HCT116 (cell line): Measurements from ENCODE around the gene PRAMEF14. TPM values are rescaled to one million over a fixed set of nuclear protein-coding genes. Genes with fewer than 3 reads are reported as not detected.
"Not testable (repeated sequence)": the region's sequence is repeated elsewhere in the genome, so short reads cannot be mapped to it uniquely, and the experiment has no call there.

Experiments used
- ATAC-seq: fragments of 200-7000 bp; cut with Tn5 transposase; 2 replicates; pipeline ENCODE4 v1.9.1; 2020; ENCODE audit warnings: mild to moderate bottlenecking, moderate library complexity
- BruUV-seq: library from RNA; stranded (reverse); fragments of 400-500 nt; replicated peaks from 2 replicates; lab custom pipeline; 2021; lab: Mats Ljungman, UMichigan
- CTCF ChIA-PET: fragments of 300-600 bp; sonication (Branson Sonifier 250); formaldehyde crosslinking; loops from one replicate; lab custom pipeline; 2021; ENCODE audit warnings: antibody characterized with exemption; lab: Charles Lee
- POLR2A ChIA-PET: fragments of 300-600, 350-600 bp; sonication (Branson Sonifier 250); formaldehyde crosslinking; loops from one replicate; lab custom pipeline; 2021; ENCODE audit warnings: antibody characterized with exemption; lab: Charles Lee
- RAD21 ChIA-PET, 2 experiments: fragments of 300-600 bp; sonication (Branson Sonifier 250); formaldehyde crosslinking; loops; one replicate each; lab custom pipeline; 2023; ENCODE audit warnings: low total read pairs in 2 of 2; ENCODE audit not compliant: uncharacterized antibody in 2 of 2, unreplicated experiment in 2 of 2, low non-redundant PET in 1 of 2; lab: Charles Lee
- DNase-seq: peaks from one replicate; pipeline ENCODE4 v3.0.0-alpha.2; 2010; ENCODE audit warnings: low read depth, low spot score
- H2AFZ ChIP-seq: fragments of 200-600 bp; shearing (Covaris generic), sonication (generic); 2 replicates; pipeline ENCODE4 v1.6.1; 2017; ENCODE audit warnings: low read depth, mixed run types, mixed read lengths, antibody characterized with exemption, low read length; ENCODE audit not compliant: poor library complexity, severe bottlenecking
- H3K27ac ChIP-seq: 2 replicates; pipeline ENCODE4 v1.5.1; 2012; ENCODE audit warnings: low read depth, low read length
- H3K27me3 ChIP-seq: fragments of 200-600 bp; sonication (generic); 2 replicates; pipeline ENCODE4 v1.6.1; 2016; ENCODE audit warnings: mixed run types, low read length, mixed read lengths; ENCODE audit not compliant: insufficient read depth
- H3K36me3 ChIP-seq, 2 experiments: fragments of 200-500 bp in 1 of 2; fragments of 200-600 bp in 1 of 2; sonication (Bioruptor generic) in 1 of 2; sonication (generic) in 1 of 2; 2 replicates each; pipeline versions ENCODE4 v1.5.1 to v1.6.1; 2014 to 2016; ENCODE audit warnings: low read length in 2 of 2, inconsistent platforms in 1 of 2, mixed read lengths in 1 of 2, mixed run types in 1 of 2; ENCODE audit not compliant: insufficient read depth in 2 of 2, control insufficient read depth in 1 of 2
- H3K4me1 ChIP-seq, 2 experiments: fragments of 200-600 bp in 1 of 2; sonication (generic) in 1 of 2; 2 replicates each; pipeline versions ENCODE4 v1.5.1 to v1.6.1; 2012 to 2017; ENCODE audit warnings: low read length in 2 of 2, inconsistent platforms in 1 of 2, mild to moderate bottlenecking in 1 of 2, mixed read lengths in 1 of 2, mixed run types in 1 of 2, moderate library complexity in 1 of 2; ENCODE audit not compliant: insufficient read depth in 2 of 2, control insufficient read depth in 1 of 2
- H3K4me2 ChIP-seq: fragments of 200-600 bp; sonication (generic); 2 replicates; pipeline ENCODE4 v1.6.1; 2017; ENCODE audit warnings: mixed run types, low read length, mixed read lengths
- H3K4me3 ChIP-seq, 2 experiments: fragments of 200-600 bp in 1 of 2; sonication (generic) in 1 of 2; replicated peaks in 1 of 2; 2 replicates each; pipeline ENCODE4 v1.5.1; 2011 to 2016; ENCODE audit warnings: low read length in 2 of 2, control low read depth in 1 of 2, low read depth in 1 of 2, mild to moderate bottlenecking in 1 of 2, mixed read lengths in 1 of 2, mixed run types in 1 of 2
- H3K79me2 ChIP-seq: fragments of 200-600 bp; sonication (generic); 2 replicates; pipeline ENCODE4 v1.6.1; 2017; ENCODE audit warnings: mild to moderate bottlenecking, mixed run types, low read length, moderate library complexity, mixed read lengths; ENCODE audit not compliant: insufficient read depth
- H3K9ac ChIP-seq: fragments of 200-600 bp; sonication (generic); 2 replicates; pipeline ENCODE4 v1.6.1; 2016; ENCODE audit warnings: low read length, mixed read lengths
- H3K9me2 ChIP-seq: fragments of 200-600 bp; sonication (generic), shearing (Covaris generic); 2 replicates; pipeline ENCODE4 v1.6.1; 2017; ENCODE audit warnings: mixed run types, mild to moderate bottlenecking, moderate library complexity; ENCODE audit not compliant: insufficient read depth
- H3K9me3 ChIP-seq, 2 experiments: fragments of 200-500 bp in 1 of 2; fragments of 200-600 bp in 1 of 2; sonication (Bioruptor generic) in 1 of 2; sonication (generic) in 1 of 2; 2 replicates each; pipeline ENCODE4 v1.6.1; 2014 to 2017; ENCODE audit warnings: low read length in 2 of 2, mixed read lengths in 2 of 2, inconsistent platforms in 1 of 2, low read depth in 1 of 2, mild to moderate bottlenecking in 1 of 2, mixed run types in 1 of 2, moderate library complexity in 1 of 2; ENCODE audit not compliant: control insufficient read depth in 1 of 2, insufficient read depth in 1 of 2
- H4K20me1 ChIP-seq: fragments of 200-600 bp; sonication (generic), shearing (Covaris generic); 2 replicates; pipeline ENCODE4 v1.6.1; 2017; ENCODE audit warnings: mixed run types, mild to moderate bottlenecking, moderate library complexity; ENCODE audit not compliant: insufficient read depth
- intact Hi-C: fragments of 100-400 bp; cut with micrococcal nuclease; formaldehyde crosslinking; loops from 2 replicates; pipeline ENCODE4 v1.10.0; 2022
- total RNA-seq: library from RNA; stranded (reverse); gene quantifications from one replicate; pipeline ENCODE4 v1.2.1, GENCODE V29; 2021; ENCODE audit not compliant: unreplicated experiment

The PRAMEF14 gene
- total RNA-seq, 1 experiment from 2014 or later: not detected

- H3K4me1 ChIP-seq, H3K4me2 ChIP-seq, H3K27me3 ChIP-seq, H3K9ac ChIP-seq, ATAC-seq, CTCF ChIA-PET, POLR2A ChIA-PET, H3K27ac ChIP-seq, H2AFZ ChIP-seq, H3K9me2 ChIP-seq, H3K36me3 ChIP-seq, intact Hi-C loops, H3K79me2 ChIP-seq, H4K20me1 ChIP-seq, H3K4me3 ChIP-seq, H3K9me3 ChIP-seq, RAD21 ChIA-PET, BruUV-seq, DNase-seq: not testable (repeated sequence)
These were observed 31.7 kb downstream of the PRAMEF14 start, which contains the start of gene PRAMEF15 for GRCh38 chr1:13315281-13315680. Gene PRAMEF15 (plus strand): TSS chr1:13315581. CDS start chr1:13318408, 2,827 bp downstream.

DNA sequence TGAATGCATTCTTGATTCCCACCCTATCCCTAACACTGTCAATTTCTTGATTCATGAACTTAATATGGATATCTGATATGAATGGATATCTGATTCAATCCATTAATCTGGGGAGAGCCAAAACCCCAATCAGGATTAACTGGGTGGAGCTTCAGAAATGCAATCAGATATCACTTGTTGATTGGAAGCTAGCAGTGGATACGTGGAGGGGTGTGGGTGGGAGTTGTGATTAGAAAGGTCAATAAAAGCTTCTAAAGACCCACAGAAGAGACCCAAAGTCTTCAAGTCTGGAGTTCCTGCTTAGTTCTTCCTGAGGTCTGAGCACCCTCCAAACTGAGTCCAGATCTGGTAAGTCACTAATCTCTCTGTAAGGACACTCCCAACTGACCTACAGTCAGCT is 43.7 kb downstream of the PRAMEF14 start, which contains the start of gene PRAMEF33:
Gene PRAMEF33, plus strand, starts transcription at position 301 of the 400 bp plus-strand sequence. CDS start 2,416 bp downstream, outside the sequence.
- CTCF ChIA-PET, BruUV-seq, H3K36me3 ChIP-seq, H3K27ac ChIP-seq, RAD21 ChIA-PET, POLR2A ChIA-PET, H3K9me2 ChIP-seq, H3K9me3 ChIP-seq, H3K4me3 ChIP-seq, intact Hi-C loops, DNase-seq, ATAC-seq, H4K20me1 ChIP-seq, H3K27me3 ChIP-seq, H3K4me1 ChIP-seq, H3K4me2 ChIP-seq, H3K79me2 ChIP-seq, H3K9ac ChIP-seq, H2AFZ ChIP-seq: not testable (repeated sequence)

GRCh38 chr1:13302197-13302596 is 44.7 kb downstream of the PRAMEF14 start:
- H3K4me2 ChIP-seq, BruUV-seq, H3K4me1 ChIP-seq, H4K20me1 ChIP-seq, H3K27me3 ChIP-seq, POLR2A ChIA-PET, intact Hi-C loops, H3K9ac ChIP-seq, H3K9me2 ChIP-seq, H3K9me3 ChIP-seq, H3K36me3 ChIP-seq, CTCF ChIA-PET, H3K4me3 ChIP-seq, DNase-seq, H2AFZ ChIP-seq, H3K79me2 ChIP-seq, RAD21 ChIA-PET, H3K27ac ChIP-seq, ATAC-seq: not testable (repeated sequence)

DNA sequence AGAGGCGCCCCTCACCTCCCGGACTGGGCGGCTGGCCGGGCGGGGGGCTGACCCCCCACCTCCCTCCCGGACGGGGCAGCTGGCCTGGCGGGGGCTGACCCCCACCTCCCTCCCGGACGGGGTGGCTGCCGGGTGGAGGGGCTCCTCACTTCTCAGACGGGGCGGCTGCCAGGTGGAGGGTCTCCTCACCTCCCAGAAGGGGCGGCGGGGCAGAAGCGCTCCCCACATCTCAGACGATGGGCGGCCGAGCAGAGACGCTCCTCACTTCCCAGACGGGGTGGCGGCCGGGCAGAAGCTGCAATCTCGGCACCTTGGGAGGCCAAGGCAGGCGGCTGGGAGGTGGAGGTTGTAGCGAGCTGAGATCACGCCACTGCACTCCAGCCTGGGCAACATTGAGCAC is 48.2 kb downstream of the PRAMEF14 start:
- H3K9me3 ChIP-seq, POLR2A ChIA-PET, H3K4me2 ChIP-seq, intact Hi-C loops, ATAC-seq, BruUV-seq, H3K4me3 ChIP-seq, H3K79me2 ChIP-seq, H3K27ac ChIP-seq, H3K27me3 ChIP-seq, H4K20me1 ChIP-seq, H3K4me1 ChIP-seq, H3K36me3 ChIP-seq, CTCF ChIA-PET, H3K9me2 ChIP-seq, RAD21 ChIA-PET, DNase-seq, H2AFZ ChIP-seq, H3K9ac ChIP-seq: not testable (repeated sequence)
